ENCODE measurements around the gene APLP2.
"Not testable (repeated sequence)": the region's sequence is repeated elsewhere in the genome, so short reads cannot be mapped to it uniquely, and the experiment has no call there.

APLP2 gene

DNA sequence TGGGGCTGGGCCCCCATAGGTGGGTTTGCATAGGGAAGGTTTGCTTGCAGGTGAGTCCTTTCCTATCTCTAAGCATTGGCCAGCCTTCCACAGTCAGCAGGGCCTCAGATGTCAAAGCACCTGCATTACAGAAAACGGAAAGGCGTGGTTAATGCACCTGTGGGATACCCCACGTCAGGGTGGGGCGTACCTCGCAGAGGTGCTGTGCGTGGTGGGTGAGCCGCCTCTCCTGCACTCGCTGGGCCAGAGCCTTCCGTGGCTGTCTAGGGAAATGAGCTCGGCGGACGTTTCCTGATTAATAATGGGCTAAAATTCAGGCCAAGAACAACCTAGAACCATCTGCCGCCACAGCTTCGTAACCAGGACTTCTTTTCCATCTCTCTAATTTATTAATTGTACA, 122.2 kb downstream of the APLP2 start (continued):
- TF ChIP-seq, protein P1, sequence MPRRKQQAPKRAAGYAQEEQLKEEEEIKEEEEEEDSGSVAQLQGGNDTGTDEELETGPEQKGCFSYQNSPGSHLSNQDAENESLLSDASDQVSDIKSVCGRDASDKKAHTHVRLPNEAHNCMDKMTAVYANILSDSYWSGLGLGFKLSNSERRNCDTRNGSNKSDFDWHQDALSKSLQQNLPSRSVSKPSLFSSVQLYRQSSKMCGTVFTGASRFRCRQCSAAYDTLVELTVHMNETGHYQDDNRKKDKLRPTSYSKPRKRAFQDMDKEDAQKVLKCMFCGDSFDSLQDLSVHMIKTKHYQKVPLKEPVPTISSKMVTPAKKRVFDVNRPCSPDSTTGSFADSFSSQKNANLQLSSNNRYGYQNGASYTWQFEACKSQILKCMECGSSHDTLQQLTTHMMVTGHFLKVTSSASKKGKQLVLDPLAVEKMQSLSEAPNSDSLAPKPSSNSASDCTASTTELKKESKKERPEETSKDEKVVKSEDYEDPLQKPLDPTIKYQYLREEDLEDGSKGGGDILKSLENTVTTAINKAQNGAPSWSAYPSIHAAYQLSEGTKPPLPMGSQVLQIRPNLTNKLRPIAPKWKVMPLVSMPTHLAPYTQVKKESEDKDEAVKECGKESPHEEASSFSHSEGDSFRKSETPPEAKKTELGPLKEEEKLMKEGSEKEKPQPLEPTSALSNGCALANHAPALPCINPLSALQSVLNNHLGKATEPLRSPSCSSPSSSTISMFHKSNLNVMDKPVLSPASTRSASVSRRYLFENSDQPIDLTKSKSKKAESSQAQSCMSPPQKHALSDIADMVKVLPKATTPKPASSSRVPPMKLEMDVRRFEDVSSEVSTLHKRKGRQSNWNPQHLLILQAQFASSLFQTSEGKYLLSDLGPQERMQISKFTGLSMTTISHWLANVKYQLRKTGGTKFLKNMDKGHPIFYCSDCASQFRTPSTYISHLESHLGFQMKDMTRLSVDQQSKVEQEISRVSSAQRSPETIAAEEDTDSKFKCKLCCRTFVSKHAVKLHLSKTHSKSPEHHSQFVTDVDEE (CRISPR knock-in tag; IDR thresholded peaks at IDR 0.05): no peak
- TF ChIP-seq BACH2 (CRISPR knock-in tag; IDR thresholded peaks at IDR 0.05; ENCODE audit: borderline replicate concordance) (no peak), ARNTL (CRISPR knock-in tag; IDR thresholded peaks at IDR 0.05; ENCODE audit: borderline replicate concordance, low read depth) (no peak), ZC3H10 (CRISPR knock-in tag; IDR thresholded peaks at IDR 0.05) (no peak), GLIS3 (CRISPR knock-in tag; IDR thresholded peaks at IDR 0.05) (no peak), ISL1 (CRISPR knock-in tag; IDR thresholded peaks at IDR 0.05) (no peak)
- TF ChIP-seq, protein P2, sequence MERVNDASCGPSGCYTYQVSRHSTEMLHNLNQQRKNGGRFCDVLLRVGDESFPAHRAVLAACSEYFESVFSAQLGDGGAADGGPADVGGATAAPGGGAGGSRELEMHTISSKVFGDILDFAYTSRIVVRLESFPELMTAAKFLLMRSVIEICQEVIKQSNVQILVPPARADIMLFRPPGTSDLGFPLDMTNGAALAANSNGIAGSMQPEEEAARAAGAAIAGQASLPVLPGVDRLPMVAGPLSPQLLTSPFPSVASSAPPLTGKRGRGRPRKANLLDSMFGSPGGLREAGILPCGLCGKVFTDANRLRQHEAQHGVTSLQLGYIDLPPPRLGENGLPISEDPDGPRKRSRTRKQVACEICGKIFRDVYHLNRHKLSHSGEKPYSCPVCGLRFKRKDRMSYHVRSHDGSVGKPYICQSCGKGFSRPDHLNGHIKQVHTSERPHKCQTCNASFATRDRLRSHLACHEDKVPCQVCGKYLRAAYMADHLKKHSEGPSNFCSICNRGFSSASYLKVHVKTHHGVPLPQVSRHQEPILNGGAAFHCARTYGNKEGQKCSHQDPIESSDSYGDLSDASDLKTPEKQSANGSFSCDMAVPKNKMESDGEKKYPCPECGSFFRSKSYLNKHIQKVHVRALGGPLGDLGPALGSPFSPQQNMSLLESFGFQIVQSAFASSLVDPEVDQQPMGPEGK (CRISPR knock-in tag; IDR thresholded peaks at IDR 0.05; ENCODE audit: borderline replicate concordance): no peak

DNA sequence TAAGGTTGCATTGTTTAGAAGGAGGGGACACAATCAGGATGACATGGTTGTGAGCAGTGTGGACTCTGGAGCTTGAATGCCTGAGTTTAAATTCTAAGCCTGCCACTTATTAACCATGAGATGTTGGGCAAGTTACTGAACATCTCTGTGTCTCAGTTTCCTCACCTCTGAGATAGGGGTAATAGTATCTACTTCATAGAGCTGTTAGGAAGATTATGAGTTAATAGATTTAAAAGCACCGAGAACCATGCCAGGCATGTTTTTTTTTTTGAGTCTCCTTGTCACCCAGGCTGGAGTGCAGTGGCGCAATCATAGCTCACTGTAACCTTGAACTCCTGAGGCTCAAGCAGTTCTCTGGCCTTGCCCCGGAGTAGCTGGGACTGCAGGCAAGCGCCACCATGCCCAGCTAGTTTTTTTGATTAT, 123.2 kb downstream of the APLP2 start:
- ATAC-seq: no peak
- TF ChIP-seq ZNF8 (CRISPR knock-in tag; IDR thresholded peaks at IDR 0.05): no peak
- TF ChIP-seq RARB (CRISPR knock-in tag; IDR thresholded peaks at IDR 0.05): no peak
- TF ChIP-seq OSR1 (CRISPR knock-in tag; IDR thresholded peaks at IDR 0.05): no peak
- TF ChIP-seq ZFP3 (CRISPR knock-in tag; IDR thresholded peaks at IDR 0.05): no peak
- TF ChIP-seq TOX (CRISPR knock-in tag; IDR thresholded peaks at IDR 0.05; ENCODE audit: borderline replicate concordance): no peak

DNA sequence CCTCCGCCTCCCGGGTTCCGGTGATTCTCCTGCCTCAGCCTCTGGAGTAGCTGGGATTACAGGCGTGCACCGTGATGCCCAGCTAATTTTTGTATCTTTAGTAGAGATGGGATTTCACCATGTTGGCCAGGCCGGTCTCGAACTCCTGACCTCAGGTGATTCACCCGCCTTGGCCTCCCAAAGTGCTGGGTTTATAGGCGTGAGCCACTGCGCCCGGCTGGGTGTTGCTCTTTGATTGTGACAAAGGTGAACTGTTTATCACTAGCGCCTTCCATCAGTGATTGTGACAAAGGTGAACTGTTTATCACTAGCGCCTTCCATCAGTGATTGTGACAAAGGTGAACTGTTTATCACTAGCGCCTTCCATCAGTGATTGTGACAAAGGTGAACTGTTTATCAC, 123.9 kb downstream of the APLP2 start:
- ATAC-seq: not testable (repeated sequence)

Data from SK-N-SH treated with all-trans-retinoic acid at 6 μM for 48 hours (cell line).